Neural cell (in vitro differentiated cells): Measurements from ENCODE around the gene NOS1AP.

Experiments used
- CTCF ChIP-seq: fragments of 450-650 bp; IDR thresholded peaks from 2 replicates; pipeline ENCODE4 v1.5.1; 2014; ENCODE audit warnings: antibody characterized with exemption, mild to moderate bottlenecking, moderate library complexity; ENCODE audit not compliant: poor library complexity, severe bottlenecking
- EP300 ChIP-seq: fragments of 450-650 bp; conservative IDR thresholded peaks from 2 replicates; pipeline ENCODE4 v1.6.1; 2014; ENCODE audit warnings: antibody characterized with exemption, mild to moderate bottlenecking, moderate library complexity; ENCODE audit not compliant: poor library complexity, severe bottlenecking
- EZH2 ChIP-seq: fragments of 200-600, 300-800 bp; shearing (Covaris generic), sonication (generic); IDR thresholded peaks from 2 replicates; pipeline ENCODE4 v1.6.1; 2014; ENCODE audit warnings: antibody characterized with exemption, low read length, borderline replicate concordance, mild to moderate bottlenecking; ENCODE audit not compliant: insufficient read depth, poor library complexity, severe bottlenecking
- POLR2AphosphoS5 ChIP-seq: IDR thresholded peaks from 2 replicates; pipeline ENCODE4 v1.6.1; 2012
- RAD21 ChIP-seq: fragments of 450-650 bp; conservative IDR thresholded peaks from 2 replicates; pipeline ENCODE4 v1.6.1; 2014; ENCODE audit warnings: antibody characterized with exemption, mild to moderate bottlenecking, moderate library complexity
- TAF1 ChIP-seq: IDR thresholded peaks from 2 replicates; pipeline ENCODE4 v1.6.1; 2012; ENCODE audit warnings: low read depth

- TF ChIP-seq EZH2 (no peak), CTCF (no peak), POLR2AphosphoS5 (no peak), EP300 (no peak), RAD21 (no peak), TAF1 (no peak)
Measured at GRCh38 chr1:162206749-162207635, 137.5 kb downstream of the NOS1AP start.
